ENCODE measurements around the gene CCT8L2. TPM values are rescaled to one million over a fixed set of nuclear protein-coding genes. Genes with fewer than 3 reads are reported as not detected.
"Not testable (repeated sequence)": the region's sequence is repeated elsewhere in the genome, so short reads cannot be mapped to it uniquely, and the experiment has no call there.

CCT8L2 gene
- total and polyA plus RNA-seq, 2 of the 8 experiments (the other 6 are each of a cell fraction or from before 2014, with no cell fraction given), result not detected

- H3K79me1 ChIP-seq (ENCODE audit: low read depth, low read length); H3K27ac ChIP-seq (ENCODE audit: low read depth, low read length); H4K20me1 ChIP-seq (replicated peaks in 1 of 2; ENCODE audit: control insufficient read depth in 1 of 2, insufficient read depth in 2 of 2, low read length in 2 of 2); H4K91ac ChIP-seq (replicated peaks; ENCODE audit: insufficient read length, low read length); H3K18ac ChIP-seq (ENCODE audit: extremely low read depth, low read length); H4K8ac ChIP-seq (ENCODE audit: extremely low read depth, insufficient read depth, low read length); H3K4ac ChIP-seq (replicated peaks; ENCODE audit: insufficient read length, low read depth, low read length); DNase-seq (ENCODE audit: low read depth in 1 of 2, low spot score in 2 of 2); H2BK15ac ChIP-seq (ENCODE audit: low read length); H3K4me2 ChIP-seq (ENCODE audit: insufficient read depth in 1 of 2, low read depth in 2 of 2, low read length in 2 of 2); H2BK12ac ChIP-seq (ENCODE audit: low read depth, low read length); H2BK5ac ChIP-seq (ENCODE audit: low read depth, low read length); H3K79me2 ChIP-seq (ENCODE audit: control insufficient read depth in 1 of 2, insufficient read depth in 2 of 2, low read length in 2 of 2); FAIRE-seq; H3K4me3 ChIP-seq (ENCODE audit: extremely low read depth in 1 of 4, insufficient read depth in 2 of 4, low read depth in 3 of 4, low read length in 4 of 4); H2BK20ac ChIP-seq (ENCODE audit: low read length); H2BK120ac ChIP-seq (replicated peaks; ENCODE audit: low read depth, low read length); H4K5ac ChIP-seq (ENCODE audit: insufficient read length, low read depth, low read length); H3K23me2 ChIP-seq (ENCODE audit: low read depth, low read length); H3K56ac ChIP-seq (replicated peaks; ENCODE audit: insufficient read length, low read depth, low read length); POLR2A ChIA-PET (ENCODE audit: partially characterized antibody); H2AK5ac ChIP-seq (ENCODE audit: low read depth, low read length); CTCF ChIA-PET (ENCODE audit: partially characterized antibody); H3K4me1 ChIP-seq (replicated peaks in 1 of 4; ENCODE audit: control insufficient read depth in 3 of 4, insufficient read depth in 4 of 4, low read length in 3 of 4); H3K27me3 ChIP-seq (replicated peaks in 1 of 4; ENCODE audit: control insufficient read depth in 3 of 4, extremely low read depth in 1 of 4, insufficient read depth in 3 of 4, low read length in 3 of 4); H3K23ac ChIP-seq (ENCODE audit: insufficient read length); H3K14ac ChIP-seq (ENCODE audit: insufficient read length); H2AFZ ChIP-seq (ENCODE audit: low read length); H3K9ac ChIP-seq (replicated peaks in 1 of 4; ENCODE audit: extremely low read depth in 1 of 4, low read depth in 3 of 4, low read length in 3 of 4); H3K36me3 ChIP-seq (ENCODE audit: control insufficient read depth in 2 of 4, insufficient read depth in 4 of 4, low read length in 3 of 4): not testable (repeated sequence)
- WGBS, 2 experiments (ENCODE audit: extremely low coverage in 1 of 2, insufficient coverage in 1 of 2, insufficient read length in 1 of 2, insufficient replicate concordance in 2 of 2, low coverage in 1 of 2, low lambda C conversion rate in 2 of 2, missing lambda C conversion rate in 1 of 2), result 87% methylated on average over 10 of the region's 11 CpGs; no CpG with 5 or more reads in 1 of the 2 experiments
- H3K9me3 ChIP-seq (ENCODE audit: insufficient read depth in 2 of 2, low read depth in 1 of 2, low read length in 1 of 2), result peaks cover 5 to 75% of the 10 kb centered on the region in 2 experiments
Observed at GRCh38 chr22:16592231-16592630, 379 bp downstream of the CCT8L2 start.

DNA sequence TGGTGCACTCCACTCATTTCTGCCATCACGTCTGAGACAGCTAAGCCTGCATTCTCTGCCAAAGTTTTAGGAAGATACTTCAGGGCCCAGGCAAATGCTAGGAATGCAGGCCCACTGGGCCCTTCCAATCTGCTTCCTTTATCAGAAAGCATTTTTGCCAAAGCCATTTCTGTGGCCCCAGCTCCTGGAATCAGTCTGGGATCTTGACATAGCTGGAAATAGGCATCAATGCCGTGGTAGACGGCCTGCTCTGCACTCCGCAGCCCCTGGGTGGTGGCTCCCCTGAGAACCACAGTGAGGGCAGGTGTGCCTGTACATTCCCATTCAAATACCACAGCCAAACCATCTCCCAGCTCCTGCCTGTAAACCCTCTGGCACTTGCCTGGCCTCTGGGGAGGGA lies 1.5 kb downstream of the CCT8L2 start:
- peaks cover 8 to 80% of the 10 kb centered on the region in 2 experiments for H3K9me3 ChIP-seq (ENCODE audit: insufficient read depth in 2 of 2, low read depth in 1 of 2, low read length in 1 of 2)
- H3K23ac ChIP-seq (ENCODE audit: insufficient read length); H2BK12ac ChIP-seq (ENCODE audit: low read depth, low read length); H3K4me2 ChIP-seq (ENCODE audit: insufficient read depth in 1 of 2, low read depth in 2 of 2, low read length in 2 of 2); H4K8ac ChIP-seq (ENCODE audit: extremely low read depth, insufficient read depth, low read length); FAIRE-seq; H3K23me2 ChIP-seq (ENCODE audit: low read depth, low read length); H2AK5ac ChIP-seq (ENCODE audit: low read depth, low read length); H3K4me3 ChIP-seq (ENCODE audit: extremely low read depth in 1 of 4, insufficient read depth in 2 of 4, low read depth in 3 of 4, low read length in 4 of 4); H3K79me1 ChIP-seq (ENCODE audit: low read depth, low read length); H2BK120ac ChIP-seq (replicated peaks; ENCODE audit: low read depth, low read length); H2BK20ac ChIP-seq (ENCODE audit: low read length); H3K18ac ChIP-seq (ENCODE audit: extremely low read depth, low read length); H3K14ac ChIP-seq (ENCODE audit: insufficient read length); H3K56ac ChIP-seq (replicated peaks; ENCODE audit: insufficient read length, low read depth, low read length); H4K5ac ChIP-seq (ENCODE audit: insufficient read length, low read depth, low read length); H3K27me3 ChIP-seq (replicated peaks in 1 of 4; ENCODE audit: control insufficient read depth in 3 of 4, extremely low read depth in 1 of 4, insufficient read depth in 3 of 4, low read length in 3 of 4); H4K20me1 ChIP-seq (replicated peaks in 1 of 2; ENCODE audit: control insufficient read depth in 1 of 2, insufficient read depth in 2 of 2, low read length in 2 of 2); DNase-seq (ENCODE audit: low read depth in 1 of 2, low spot score in 2 of 2); H3K9ac ChIP-seq (replicated peaks in 1 of 4; ENCODE audit: extremely low read depth in 1 of 4, low read depth in 3 of 4, low read length in 3 of 4); H2BK5ac ChIP-seq (ENCODE audit: low read depth, low read length); H2AFZ ChIP-seq (ENCODE audit: low read length); H3K27ac ChIP-seq (ENCODE audit: low read depth, low read length); H3K4ac ChIP-seq (replicated peaks; ENCODE audit: insufficient read length, low read depth, low read length); H3K36me3 ChIP-seq (ENCODE audit: control insufficient read depth in 2 of 4, insufficient read depth in 4 of 4, low read length in 3 of 4); H3K79me2 ChIP-seq (ENCODE audit: control insufficient read depth in 1 of 2, insufficient read depth in 2 of 2, low read length in 2 of 2); H2BK15ac ChIP-seq (ENCODE audit: low read length); POLR2A ChIA-PET (ENCODE audit: partially characterized antibody); H4K91ac ChIP-seq (replicated peaks; ENCODE audit: insufficient read length, low read length); H3K4me1 ChIP-seq (replicated peaks in 1 of 4; ENCODE audit: control insufficient read depth in 3 of 4, insufficient read depth in 4 of 4, low read length in 3 of 4): not testable (repeated sequence)
- WGBS, 2 experiments (ENCODE audit: extremely low coverage in 1 of 2, insufficient coverage in 1 of 2, insufficient read length in 1 of 2, insufficient replicate concordance in 2 of 2, low coverage in 1 of 2, low lambda C conversion rate in 2 of 2, missing lambda C conversion rate in 1 of 2), result 68% methylated on average over 4 of the region's 4 CpGs; no CpG with 5 or more reads in 1 of the 2 experiments
- CTCF ChIA-PET (ENCODE audit: partially characterized antibody), result interaction anchor here (0.5 kb wide), 1 partner anchor 238 kb away, joined by 3 read pairs; no protein-coding TSS in a partner anchor

Measured in H1 (cell line).